Amygdala (tissue), 56 donors: ENCODE data around the gene MSANTD1.

Experiments
- DNase-seq, 56 donors: peaks; one replicate each; lab custom pipeline; 2025; lab: John Stamatoyannopoulos, UW

The MSANTD1 gene

GRCh38 chr4:3246458-3247398, 2.2 kb upstream of the MSANTD1 start:
- DNase-seq: no peak

- no peak for DNase-seq
Observed at GRCh38 chr4:3247399-3248177, 1.4 kb upstream of the MSANTD1 start.

GRCh38 chr4:3248178-3248480, 830 bp upstream of the MSANTD1 start:
- no peak for DNase-seq

- no peak for DNase-seq
Observed at GRCh38 chr4:3249711-3250437, 915 bp downstream of the MSANTD1 start.

GRCh38 chr4:3250438-3250955, 1.5 kb downstream of the MSANTD1 start:
- no peak for DNase-seq

- no peak for DNase-seq
Observed at GRCh38 chr4:3250956-3251690, 2.2 kb downstream of the MSANTD1 start.

GRCh38 chr4:3251691-3252479, 2.9 kb downstream of the MSANTD1 start:
- no peak for DNase-seq

GRCh38 chr4:3252480-3252828, 3.5 kb downstream of the MSANTD1 start:
- no peak for DNase-seq

- no peak for DNase-seq
Observed at GRCh38 chr4:3252831-3253641, 4.1 kb downstream of the MSANTD1 start.

- no peak for DNase-seq
Observed at GRCh38 chr4:3253808-3254207, 4.8 kb downstream of the MSANTD1 start.

GRCh38 chr4:3254302-3255131, 5.6 kb downstream of the MSANTD1 start:
- no peak for DNase-seq

- DNase-seq: no peak
Observed at GRCh38 chr4:3255611-3256186, 6.7 kb downstream of the MSANTD1 start.

- DNase-seq: no peak
Observed at GRCh38 chr4:3256230-3257102, 7.5 kb downstream of the MSANTD1 start.

GRCh38 chr4:3257103-3257555, 8.2 kb downstream of the MSANTD1 start:
- no peak for DNase-seq

GRCh38 chr4:3257556-3258482, 8.9 kb downstream of the MSANTD1 start:
- no peak for DNase-seq
